ENCODE results near the gene KDM4B. TPM values are rescaled to one million over a fixed set of nuclear protein-coding genes. Genes with fewer than 3 reads are reported as not detected.
A peak's percentile ranks its signal among the peaks of the same experiment; 100 is the strongest.
"Not testable (repeated sequence)": the region's sequence is repeated elsewhere in the genome, so short reads cannot be mapped to it uniquely, and the experiment has no call there.

Gene KDM4B
- total RNA-seq, 1 donor from 2014 or later: 46.0 TPM

GRCh38 chr19:4970558-4971423 lies 1.9 kb downstream of the KDM4B start:
- peaks cover 9 to 21% of the 10 kb centered on the region in 2 donors for H3K4me1 ChIP-seq
- H3K9me3 ChIP-seq: no peaks in the 10 kb centered on the region
- H3K27me3 ChIP-seq: no peaks in the 10 kb centered on the region
- no peak for DNase-seq (ENCODE audit: low spot score in 2 of 2)
- no peak for TF ChIP-seq CTCF (IDR thresholded peaks at IDR 0.05)
- H3K4me3 ChIP-seq: peak overlapping the region; percentile 62 to 90
- H3K27ac ChIP-seq: peak overlapping the region in 1 of 2 donors; percentile 15
- intact Hi-C loops (cut with DNase I): no loop called here
- no peaks in the 10 kb centered on the region for H3K36me3 ChIP-seq

DNA sequence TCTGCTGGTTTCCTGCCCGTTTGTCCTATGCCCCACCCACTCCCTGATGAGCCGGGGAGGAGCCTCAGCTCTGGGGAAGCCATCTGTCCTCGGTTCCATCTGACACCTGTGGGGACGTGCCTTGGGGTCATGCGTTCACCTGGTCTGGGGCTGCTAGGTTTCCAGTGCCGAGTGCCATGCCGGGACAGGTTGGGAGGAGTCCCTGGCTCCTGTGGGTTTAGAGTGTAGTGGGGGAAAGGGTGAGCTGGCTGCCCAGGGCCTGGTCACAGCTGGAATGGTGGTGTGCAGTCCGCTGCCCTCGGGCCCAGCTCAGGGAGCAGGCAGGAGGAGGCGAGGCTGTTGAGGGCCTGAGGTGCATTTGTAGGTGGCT lies 2.5 kb downstream of the KDM4B start:
- Histone ChIP-seq H3K27ac (no peak overlapping the region), H3K4me3 (peak overlapping the region; percentile 62 to 90), H3K36me3 (no peaks in the 10 kb centered on the region), H3K4me1 (peaks cover 9 to 24% of the 10 kb centered on the region in 2 donors), H3K27me3 (no peaks in the 10 kb centered on the region), H3K9me3 (no peaks in the 10 kb centered on the region)
- DNase-seq (ENCODE audit: low spot score in 2 of 2): no peak
- intact Hi-C loops (cut with DNase I): no loop called here
- TF ChIP-seq CTCF (IDR thresholded peaks at IDR 0.05): no peak

GRCh38 chr19:4971816-4972495 lies 3.0 kb downstream of the KDM4B start:
- no peak overlapping the region for H3K27ac ChIP-seq
- no peak for DNase-seq (ENCODE audit: low spot score in 2 of 2)
- H3K9me3 ChIP-seq: no peaks in the 10 kb centered on the region
- TF ChIP-seq CTCF (IDR thresholded peaks at IDR 0.05): no peak
- peak overlapping the region; percentile 62 to 90 for H3K4me3 ChIP-seq
- H3K36me3 ChIP-seq: no peaks in the 10 kb centered on the region
- intact Hi-C loops (cut with DNase I): no loop called here
- peaks cover 9 to 28% of the 10 kb centered on the region in 2 donors for H3K4me1 ChIP-seq
- no peaks in the 10 kb centered on the region for H3K27me3 ChIP-seq

DNA sequence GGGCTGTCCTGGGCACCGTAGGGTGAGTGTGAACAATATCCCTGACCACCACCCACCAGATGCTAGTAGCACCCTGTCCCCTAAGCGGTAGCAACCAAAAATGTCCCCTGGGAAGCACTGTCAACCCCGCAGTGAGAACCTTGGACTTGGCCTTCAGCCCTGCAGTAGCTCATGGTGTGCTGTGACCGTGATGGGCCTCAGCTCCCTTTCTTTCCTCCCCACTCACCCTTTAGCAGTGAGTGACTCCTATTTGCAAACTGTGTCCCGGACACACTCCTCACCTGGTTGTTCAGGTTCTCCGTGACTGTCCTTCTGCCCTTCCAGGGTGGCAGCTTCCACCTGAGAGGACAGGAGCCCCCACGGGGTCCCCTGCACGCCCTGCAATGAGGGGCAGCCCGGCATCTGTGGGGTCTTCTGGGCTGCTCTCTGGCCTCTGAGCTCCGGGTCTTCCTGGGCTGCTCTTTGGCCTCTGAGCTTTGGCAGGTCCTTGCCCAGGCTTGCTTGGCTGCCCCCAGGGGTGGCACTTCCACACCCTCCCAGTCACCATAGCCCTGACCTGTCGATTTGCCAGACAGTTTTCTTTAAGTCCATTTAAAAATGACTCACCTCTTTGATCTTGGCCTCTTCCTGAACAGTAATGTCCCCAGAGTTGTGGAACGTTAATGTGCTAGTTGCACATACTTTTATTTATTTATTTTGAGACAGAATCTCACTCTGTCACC lies 3.8 kb downstream of the KDM4B start:
- H3K36me3 ChIP-seq: no peaks in the 10 kb centered on the region
- H3K4me1 ChIP-seq: peaks cover 16 to 35% of the 10 kb centered on the region in 2 donors
- intact Hi-C loops (cut with DNase I): no loop called here
- no peak overlapping the region for H3K27ac ChIP-seq
- H3K9me3 ChIP-seq: no peaks in the 10 kb centered on the region
- no peaks in the 10 kb centered on the region for H3K27me3 ChIP-seq
- no peak for DNase-seq (ENCODE audit: low spot score in 2 of 2)
- TF ChIP-seq CTCF (IDR thresholded peaks at IDR 0.05): no peak
- no peak overlapping the region for H3K4me3 ChIP-seq

- Histone ChIP-seq H3K4me1 (peaks cover 8 to 33% of the 10 kb centered on the region in 2 donors), H3K27me3 (no peaks in the 10 kb centered on the region), H3K27ac (no peak overlapping the region), H3K4me3 (no peak overlapping the region), H3K9me3 (no peaks in the 10 kb centered on the region), H3K36me3 (no peaks in the 10 kb centered on the region)
- no peak for TF ChIP-seq CTCF (IDR thresholded peaks at IDR 0.05)
- intact Hi-C loops (cut with DNase I): no loop called here
- no peak for DNase-seq (ENCODE audit: low spot score in 2 of 2)
Observed at GRCh38 chr19:4974880-4975469, 6.1 kb downstream of the KDM4B start.

GRCh38 chr19:4975601-4976000 lies 6.7 kb downstream of the KDM4B start:
- intact Hi-C loops (cut with DNase I); H3K27me3 ChIP-seq; H3K9me3 ChIP-seq; H3K36me3 ChIP-seq; DNase-seq (ENCODE audit: low spot score in 2 of 2): not testable (repeated sequence)
- Histone ChIP-seq H3K4me3 (peak overlapping the region in 1 of 2 donors; percentile 48), H3K27ac (peak overlapping the region; percentile 61 to 67), H3K4me1 (peaks cover 8 to 29% of the 10 kb centered on the region in 2 donors)
